Stimulated activated CD4-positive, alpha-beta T cell treated with anti-CD3 and anti-CD28 coated beads, Interleukin-1b, Interleukin-23, amount 100 ng/mL, for 1 hour (primary cell): Measurements from ENCODE around the gene CPAMD8.

Source experiments
- DNase-seq, 2 donors: peaks; one replicate each; pipeline ENCODE4 v3.0.0-alpha.2; 2020; ENCODE audit warnings: low read depth in 2 of 2

The CPAMD8 gene

DNA sequence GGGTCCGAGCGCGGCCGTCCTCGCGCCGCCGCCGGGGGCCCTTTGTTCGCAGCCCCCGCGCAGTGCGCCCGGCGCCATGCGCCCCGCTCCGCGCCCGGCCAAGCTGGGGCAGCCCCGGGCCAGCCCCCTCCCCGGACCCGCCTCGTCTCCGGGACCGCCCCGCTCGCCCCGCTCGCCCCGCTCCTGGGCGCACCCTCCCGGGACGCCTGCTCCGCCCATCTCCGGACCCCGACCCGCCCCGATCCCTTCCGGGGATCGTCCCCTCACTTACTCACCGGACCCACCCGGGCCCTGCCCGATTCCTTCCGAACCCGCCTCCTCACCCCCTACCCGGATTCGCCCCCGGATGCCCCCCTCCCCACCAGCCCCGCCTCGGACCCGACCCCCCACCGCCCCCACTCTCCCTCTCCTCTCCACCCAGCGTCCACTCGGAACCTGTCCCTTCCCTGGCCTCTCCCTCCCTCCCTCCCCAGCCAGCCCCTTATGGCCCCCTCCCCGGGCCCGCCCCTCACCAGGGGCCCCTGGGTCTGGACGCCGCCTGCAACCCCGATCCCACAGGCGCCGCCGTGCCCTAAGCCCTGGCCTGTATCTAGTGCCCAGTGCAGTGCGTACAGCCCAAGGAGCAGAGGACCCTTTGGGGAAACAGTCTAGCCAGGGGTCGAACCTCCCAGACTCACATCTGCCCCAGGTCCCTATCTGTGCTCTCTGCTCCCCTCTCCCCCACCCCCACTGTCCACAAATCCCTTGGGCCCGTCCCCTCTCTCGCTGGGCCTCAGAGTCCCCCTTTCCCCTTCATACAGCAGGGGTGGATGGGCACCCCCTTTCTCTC is at the start of gene CPAMD8:
CPAMD8 (minus strand) TSS at position 105 of the 829 bp plus-strand sequence. CDS start 168 bp downstream, outside the sequence.
- DNase-seq = no peak

DNA sequence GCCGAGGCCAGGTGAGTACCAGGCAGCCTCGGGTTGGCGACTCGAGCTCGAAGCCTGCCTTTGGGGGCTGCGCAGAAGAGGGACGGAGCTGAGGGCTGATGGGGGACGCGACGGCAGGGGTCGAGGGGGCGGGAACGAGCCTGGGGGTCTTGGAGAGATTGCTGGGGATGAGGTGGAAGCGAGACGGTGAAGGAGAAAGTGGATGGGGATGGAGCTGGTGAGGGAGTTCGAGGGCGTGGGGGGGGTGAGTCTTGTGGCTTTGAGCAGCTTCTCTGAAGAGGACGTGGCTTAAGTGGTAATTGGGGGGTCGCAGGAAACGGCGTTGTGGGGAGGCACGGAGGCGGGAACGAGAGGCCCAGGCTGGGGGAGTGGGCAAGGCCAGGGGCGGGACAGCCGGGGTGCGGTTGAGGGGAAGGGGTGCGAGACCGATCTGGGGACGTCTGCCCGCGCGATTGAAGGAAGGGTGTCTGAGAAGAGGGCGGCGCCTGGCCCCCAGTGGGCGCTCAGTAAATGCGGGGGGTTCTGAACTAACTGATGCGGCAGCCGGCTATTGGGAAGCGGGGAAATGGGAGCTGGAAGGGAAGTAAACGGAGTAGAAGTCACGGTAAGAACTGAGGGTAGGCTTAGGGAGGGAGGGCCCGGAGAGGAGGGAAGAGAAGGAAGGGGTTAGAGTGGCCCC is 49.4 kb upstream of the CPAMD8 start:
- peak in 1 of 2 donors; percentile 12 for DNase-seq

DNA sequence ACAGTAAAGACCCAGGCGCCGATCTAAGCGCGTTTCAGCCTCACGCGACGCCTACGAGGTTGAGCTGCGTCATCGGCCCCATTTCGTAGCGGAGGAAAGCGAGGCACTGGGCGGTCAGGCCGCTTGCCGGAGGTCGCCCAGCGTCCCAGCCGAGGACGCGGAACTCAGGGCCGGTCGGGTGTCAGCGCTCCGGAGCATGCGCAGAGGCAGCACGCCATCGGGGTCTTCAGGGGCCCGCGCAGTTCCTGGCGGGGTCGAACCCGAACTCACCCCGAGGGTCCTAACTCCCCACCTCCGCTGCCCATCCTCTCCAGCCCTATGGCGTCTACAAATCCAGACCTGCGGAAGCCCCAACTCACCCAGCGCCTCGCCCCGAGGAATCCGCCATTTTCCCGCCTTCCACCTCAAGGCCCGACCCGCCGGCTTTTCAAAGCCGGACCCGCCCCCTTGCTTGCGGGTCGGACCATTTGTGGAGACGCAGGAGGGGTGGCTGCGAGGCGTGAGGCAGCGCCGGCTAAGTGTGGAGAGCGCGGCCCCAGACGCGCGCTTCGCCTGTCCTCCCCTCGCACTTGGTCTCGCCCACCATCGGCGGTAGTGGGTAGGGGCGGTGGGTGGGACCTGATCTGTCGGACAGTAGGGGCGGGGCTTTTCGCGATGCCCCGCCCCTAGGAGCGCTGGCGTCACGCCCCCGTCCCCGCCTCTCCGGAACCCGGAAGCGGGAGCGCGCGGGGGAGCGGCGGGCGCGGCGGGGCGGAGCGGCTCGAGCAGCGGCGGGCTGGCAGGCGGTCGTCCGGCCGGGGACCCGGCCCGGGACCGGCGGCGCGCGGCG is 48.6 kb upstream of the CPAMD8 start, which contains the start of the genes HAUS8 and MYO9B:
HAUS8 (minus strand) TSS at position 418 of the 829 bp plus-strand sequence; CDS start at position 388, 30 bp downstream.
MYO9B (plus strand) TSS at position 743 of the 829 bp plus-strand sequence. CDS start 25,941 bp downstream, outside the sequence.
- peak; percentile 97 to 100 for DNase-seq

DNA sequence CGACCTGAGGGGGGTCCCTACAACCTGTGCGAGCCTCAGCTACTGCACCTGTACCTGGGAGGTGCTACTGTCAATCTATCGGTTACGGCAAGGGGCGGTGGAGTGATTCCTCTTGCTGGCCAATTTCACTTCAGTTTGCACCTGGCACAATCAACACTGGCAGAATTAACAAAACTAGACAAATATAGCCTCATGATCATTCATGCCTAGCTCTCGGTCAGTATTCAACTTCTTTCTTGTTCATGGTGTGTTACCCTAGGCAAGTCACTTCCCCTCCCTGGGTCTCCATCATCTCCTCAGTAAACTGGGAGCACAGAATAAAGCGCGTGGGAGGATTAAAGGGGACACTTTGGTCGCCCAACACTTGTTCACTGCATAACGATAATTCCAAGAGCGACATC is 48.0 kb upstream of the CPAMD8 start:
- no peak for DNase-seq

DNA sequence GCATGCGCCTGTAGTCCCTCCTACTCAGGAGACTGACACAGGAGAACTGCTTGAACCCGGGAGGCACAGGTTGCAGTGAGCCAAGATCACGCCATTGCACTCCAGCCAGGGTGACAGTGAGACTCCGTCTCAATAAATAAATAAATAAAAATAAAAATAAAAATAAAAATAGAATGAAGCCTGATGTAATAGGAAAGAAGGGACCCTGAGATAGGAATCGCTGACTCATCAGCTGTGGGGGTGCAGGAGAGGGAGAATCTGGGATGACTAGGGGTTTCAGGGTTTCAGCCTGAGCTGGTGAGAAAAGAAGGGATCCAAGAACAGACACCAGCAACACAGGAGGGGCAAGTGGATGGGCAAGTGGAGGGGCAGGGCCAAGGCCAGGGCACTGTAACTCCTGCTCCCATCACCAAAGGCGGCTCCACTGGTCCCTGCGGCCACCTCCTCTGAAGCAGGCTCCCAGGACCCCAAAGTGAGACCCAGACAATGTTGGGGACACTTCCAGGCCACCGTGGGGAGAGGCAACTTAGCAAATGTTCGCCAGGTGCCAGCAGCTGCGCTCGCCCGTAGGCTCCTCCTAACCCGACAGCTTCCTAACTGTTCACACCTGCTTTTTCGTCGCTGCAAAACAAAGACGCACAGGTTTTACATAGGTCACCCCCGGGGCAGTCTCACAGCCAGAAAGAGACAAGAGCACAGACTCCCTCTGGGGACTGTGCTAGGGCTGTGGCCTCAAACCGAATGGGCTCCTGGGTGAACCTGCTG is 47.4 kb upstream of the CPAMD8 start:
- DNase-seq = no peak

DNA sequence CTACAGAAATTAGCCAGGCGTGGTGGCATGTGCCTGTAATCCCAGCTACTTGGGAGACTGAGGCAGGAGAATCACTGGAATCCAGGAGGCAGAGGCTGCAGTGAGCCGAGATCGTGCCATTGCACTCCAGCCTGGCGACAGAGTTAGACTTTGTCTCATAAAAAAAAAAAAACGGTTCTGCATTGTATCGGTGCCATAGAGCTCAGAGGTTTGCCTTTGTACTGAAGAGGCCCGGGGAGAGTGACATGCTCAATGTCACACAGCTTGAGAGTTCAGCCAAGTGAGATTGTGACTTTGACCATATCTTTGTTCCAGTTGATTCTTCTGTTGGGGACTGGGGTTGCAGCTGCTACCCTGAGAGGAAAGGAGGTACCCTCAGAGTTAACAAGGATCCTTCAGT is 44.3 kb upstream of the CPAMD8 start:
- no peak for DNase-seq

DNA sequence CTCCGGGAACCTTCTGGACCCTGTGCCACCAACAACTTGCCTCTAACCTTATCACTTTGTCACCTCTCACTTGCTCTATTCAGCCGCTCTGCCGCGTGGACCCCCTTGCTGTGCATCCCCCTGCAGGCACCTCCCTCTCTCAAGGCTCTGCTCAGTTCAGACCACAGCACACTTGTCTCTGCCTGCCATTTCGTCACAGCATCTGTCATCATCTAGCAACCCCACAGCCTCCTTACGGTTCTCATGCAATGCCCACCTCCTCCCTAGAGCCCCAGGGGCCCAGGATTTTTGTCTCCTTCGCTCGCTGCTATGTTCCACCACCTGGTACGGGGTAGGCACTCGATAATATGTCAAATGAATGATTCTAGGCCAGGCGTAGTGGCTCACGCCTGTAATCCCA is 43.8 kb upstream of the CPAMD8 start:
- DNase-seq = no peak

DNA sequence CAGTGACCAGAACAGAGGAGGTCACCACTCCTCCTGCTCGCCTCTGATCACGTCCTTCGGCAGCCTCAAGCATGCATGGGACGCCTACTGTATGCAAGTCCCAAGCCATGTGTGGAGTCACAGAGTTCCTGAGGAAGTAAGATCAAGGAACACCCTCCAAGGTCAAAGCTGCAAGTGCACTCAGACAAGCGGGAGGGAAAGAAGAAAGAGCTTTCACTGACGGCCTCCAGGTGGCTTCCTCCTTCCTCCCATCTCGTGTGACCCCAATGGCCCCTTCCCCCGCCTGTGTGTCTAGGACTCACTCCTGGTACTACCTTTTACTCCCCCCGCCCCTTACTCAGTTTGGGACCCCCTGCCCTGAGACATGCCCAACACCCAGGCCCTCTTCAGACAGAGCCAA is 42.6 kb upstream of the CPAMD8 start:
- no peak for DNase-seq

DNA sequence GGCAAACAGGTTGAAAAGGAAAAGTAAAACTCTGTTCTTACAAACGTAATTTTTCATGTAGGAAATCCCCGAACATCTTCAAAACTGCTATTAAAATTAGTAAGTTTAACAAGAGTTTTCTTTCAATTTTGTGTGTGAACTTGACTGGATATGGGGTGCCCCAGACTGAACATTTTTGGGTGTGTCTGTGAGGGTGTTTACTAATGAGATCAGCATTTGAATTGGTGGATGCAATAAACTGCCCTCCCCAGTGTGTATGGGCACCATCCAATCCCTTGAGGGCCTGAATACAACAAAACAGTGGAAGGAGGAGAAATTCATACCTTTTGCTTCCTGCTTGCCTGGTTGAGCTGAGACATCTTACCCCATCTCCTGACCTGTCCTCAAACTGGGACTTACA is 36.8 kb upstream of the CPAMD8 start:
- DNase-seq = no peak

DNA sequence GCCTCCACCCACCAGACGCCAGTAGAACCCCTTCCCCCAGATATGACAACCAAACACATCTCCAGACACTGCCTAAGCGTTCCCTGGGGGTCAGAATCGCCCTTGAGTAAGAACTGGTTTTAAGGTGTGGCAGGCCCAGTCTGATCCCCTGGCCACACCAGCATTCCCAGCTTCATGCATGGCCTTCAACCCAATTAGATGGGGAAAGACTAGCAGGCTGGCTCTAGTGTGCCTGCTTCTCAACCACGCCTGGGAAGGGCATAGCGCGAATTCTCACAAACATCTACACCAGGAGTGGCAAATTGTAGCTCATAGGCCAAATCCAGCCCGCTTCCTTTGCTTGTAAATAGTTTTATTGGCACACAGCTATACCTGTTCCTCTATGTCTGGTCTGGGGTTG is 35.1 kb upstream of the CPAMD8 start:
- no peak for DNase-seq

DNA sequence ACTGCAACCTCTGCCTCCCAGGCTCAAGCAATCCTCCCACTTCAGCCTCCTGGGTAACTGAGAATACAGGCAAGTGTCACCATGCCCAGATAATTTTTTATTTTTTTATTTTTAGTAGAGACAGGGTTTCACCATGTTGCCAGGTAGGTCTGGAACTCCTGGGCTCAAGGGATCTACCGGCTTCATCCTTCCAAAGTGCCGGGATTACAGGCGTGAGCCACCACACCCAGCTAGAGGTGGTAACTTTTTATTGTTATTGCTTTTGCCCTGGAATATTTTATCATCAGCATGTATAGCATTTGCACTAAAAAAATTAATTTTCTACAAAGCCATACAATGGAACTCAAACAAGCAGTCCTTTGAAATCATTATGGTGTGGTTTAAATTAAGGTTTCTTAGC is 34.6 kb upstream of the CPAMD8 start:
- no peak for DNase-seq

DNA sequence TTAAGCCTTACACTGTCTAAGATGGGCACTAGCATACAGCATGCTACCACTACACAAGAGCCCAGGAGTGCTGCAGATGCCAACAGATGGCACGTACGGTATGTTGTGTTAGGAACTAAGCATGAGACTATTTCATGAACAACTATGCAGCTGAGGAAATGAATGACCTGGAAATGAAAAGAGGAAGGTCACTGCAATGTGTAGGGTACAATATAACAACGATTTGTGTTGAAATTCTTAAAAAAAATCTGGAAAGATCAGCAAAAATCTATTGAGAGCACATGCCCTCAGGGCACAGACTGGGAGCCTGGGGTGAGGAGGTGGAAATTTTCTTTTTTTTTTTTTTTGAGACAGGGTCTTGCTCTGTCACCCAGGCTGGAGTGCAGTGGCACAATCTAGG is 34.2 kb upstream of the CPAMD8 start:
- DNase-seq = no peak

DNA sequence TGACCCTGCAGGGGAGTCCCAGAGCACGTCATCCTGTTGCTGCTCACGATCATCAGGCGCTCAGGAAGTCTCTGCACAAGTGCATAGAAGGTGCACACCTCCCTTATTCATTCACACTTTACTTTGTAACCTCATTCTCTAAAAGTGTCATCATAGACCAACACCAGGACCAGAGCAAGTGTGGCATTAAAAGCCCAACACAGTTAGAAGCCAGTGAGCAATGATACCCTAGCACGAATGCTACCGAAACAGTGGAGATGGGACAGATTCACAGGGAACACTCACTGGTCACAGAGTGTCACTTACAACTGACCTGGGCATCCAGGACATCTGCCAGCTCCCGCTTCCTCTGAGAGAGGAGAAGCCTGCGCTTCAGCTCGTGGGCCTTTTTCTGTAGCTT is 31.6 kb upstream of the CPAMD8 start:
- no peak for DNase-seq

DNA sequence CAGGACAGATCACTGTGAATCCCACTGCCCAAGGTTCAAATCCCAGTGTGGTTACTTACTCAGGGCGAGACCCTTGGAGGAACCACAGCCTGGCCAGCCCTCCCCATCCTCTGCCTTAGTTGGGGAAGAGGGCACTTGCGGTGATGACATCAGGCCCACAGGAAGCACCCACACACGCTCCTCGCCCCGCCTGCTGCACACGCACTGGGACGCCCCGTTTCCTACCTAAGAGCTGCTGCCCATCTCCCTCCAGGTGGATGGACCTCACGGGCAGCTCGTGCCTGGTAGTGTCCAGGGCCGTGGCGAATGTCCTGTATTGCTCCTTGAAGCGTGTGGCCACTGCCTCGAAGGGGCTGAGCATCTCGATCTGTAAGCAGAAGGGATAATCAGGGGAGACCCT is 29.0 kb upstream of the CPAMD8 start:
- DNase-seq = no peak

DNA sequence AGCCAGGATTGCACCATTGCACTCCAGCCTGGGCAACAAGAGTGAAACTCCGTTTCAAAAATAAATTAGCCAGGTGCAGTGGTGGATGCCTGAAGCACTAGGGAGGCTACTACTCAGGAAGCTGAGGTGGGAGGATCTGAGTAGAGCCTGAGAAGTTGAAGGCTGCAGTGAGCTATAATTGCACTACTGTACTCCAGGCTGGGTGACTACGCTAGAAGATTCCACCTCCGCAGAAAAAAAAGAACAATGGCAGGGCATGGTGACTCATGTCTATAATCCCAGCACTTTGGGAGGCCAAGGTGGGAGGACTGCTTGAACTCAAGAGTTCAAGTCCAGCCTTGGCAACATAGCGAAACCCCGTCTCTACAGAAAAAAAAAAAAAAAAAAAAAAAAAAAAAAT is 28.1 kb upstream of the CPAMD8 start:
- no peak for DNase-seq

DNA sequence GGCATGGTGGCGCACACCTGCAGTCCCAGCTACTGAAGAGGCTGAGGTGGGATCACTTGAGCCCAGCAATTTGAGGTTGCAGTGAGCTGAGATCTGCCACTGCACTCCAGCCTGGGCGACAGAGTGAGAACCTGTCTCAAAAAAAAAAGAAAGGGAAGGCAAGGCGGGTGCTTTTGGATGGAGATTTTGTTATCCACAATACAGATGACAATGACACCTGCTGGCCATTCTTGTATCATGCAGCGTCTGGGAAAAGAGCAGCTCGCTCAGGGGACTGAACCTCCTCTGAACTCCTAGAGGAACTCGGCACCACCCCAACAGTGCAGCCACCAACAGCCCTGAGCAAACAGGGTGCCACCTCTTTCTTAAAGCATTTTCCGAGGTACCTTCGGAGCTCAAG is 25.8 kb upstream of the CPAMD8 start:
- no peak for DNase-seq

DNA sequence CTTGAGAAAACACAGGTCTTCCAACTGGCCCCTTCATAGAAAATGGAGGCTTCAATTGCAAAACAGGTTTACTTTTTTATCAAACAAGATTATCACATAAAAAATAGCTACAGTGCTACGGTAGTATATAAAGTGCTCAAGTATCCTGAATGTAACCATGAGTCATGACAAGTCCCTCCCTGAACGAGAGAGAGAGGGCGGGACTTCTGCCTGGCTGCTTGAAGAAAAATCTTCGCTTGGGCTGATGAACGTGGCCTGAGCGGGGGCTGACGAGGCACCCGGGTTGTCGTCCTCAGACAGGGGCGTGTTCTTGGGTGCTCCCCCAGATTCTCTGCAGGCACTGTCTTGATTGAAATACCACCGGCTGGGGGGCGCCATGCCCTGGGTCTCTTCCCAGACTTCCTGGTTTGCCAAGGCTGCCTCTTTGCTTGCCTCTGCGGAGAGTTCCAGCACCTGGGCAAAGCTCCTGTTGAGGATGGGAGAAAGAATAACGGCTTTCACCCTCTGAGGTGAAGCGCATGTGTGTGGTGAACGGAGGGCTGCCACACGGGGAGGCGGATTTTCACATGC is 23.2 kb upstream of the CPAMD8 start:
- DNase-seq = no peak

DNA sequence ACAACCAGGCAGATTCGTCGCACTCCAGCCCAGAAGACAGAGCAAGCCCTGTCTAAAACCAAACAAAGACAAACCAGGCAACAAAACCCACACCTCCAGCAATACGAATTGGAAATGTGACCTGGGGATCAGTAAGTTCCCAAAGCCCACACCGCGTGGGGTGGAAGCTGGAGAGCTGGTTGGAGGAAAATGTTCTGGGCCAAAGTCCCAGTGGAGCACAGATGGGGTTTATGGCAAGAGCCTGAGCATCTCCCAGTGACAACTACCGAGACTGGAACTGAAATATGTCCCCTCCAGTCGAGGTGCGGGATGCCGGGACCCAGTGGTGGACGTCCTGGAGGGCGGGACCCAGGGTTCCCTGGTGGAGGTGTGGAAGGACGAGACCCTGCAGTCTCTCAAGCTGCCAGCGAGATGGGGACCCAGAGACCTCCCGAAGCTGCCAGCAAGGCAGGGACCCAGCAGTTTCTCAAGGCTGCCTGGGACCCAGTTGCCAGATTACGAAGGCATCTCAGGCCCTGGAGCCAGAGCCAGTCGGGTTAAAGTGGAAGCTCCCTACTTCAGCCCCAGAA is 22.4 kb upstream of the CPAMD8 start:
- DNase-seq = no peak

DNA sequence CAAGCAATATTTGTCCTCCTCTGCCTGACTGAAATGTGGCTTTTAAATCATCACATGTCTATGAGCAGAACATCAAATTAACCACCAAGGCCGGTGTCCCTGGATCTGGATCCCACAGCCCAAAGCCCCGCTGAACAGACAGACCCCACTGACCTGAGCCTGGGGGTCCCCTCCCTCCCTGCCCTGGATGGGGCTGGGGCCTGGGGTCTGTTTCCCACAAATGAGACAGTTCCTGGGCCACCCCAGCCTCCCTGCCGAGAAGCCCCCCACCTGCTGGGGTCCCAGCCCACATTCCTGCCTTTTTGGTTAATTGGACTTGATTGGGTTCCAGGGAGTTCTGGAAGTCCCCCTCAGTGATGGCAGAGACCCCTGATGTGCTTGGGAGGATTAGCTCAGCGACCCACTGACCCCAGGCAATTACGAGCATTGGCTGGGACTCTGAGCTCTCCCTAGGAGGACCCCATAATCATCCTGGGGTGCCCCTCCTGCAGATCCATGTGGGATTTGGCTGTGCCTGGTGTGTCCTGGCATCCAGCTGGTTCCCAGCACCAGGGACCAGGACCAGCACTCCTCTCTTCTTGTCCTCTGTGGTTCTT is 19.4 kb upstream of the CPAMD8 start:
- DNase-seq = no peak

DNA sequence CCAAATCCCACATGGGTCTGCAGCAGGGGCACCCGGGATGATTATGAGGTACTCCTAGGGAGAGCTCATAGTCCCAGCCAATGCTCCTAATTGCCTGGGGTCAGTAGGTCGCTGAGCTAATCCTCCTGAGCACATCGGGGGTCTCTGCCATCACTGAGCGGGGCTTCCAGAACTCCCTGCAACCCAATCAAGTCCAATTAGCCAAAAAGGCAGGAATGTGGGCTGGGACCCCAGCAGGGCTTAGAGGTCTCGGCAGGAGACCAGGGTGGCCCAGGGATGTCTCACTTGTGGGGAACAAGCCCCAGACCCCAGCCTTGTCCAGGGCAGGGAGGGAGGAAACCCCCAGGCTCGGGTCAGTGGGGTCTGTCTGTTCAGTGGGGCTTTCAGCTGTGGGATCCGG is 17.1 kb upstream of the CPAMD8 start:
- no peak for DNase-seq
